Measurements from ENCODE around the gene RASGEF1C.

The RASGEF1C gene

GRCh38 chr5:180159756-180160155, 49.3 kb downstream of the RASGEF1C start:
- DNase-seq (ENCODE audit: low read depth in 2 of 2): no peak

DNA sequence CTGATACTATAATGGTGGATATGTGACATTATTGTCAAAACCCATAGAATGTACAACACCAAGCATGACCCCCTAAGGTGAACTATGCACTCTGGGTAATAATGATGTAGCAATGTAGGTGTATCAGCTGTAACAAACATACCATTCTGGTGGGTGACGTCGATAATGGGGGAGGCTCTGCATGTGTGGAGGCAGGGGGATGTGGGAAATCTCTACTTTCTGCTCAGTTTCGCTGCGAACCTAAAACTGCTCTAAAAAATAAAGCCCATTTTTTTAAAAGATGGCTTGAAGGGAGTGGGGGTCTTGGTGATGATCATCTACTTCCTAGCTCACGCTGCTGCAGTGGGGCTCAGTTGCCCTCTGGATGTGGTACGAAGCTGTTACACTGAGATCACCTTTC, 51.1 kb downstream of the RASGEF1C start:
- no peak for DNase-seq (ENCODE audit: low read depth in 2 of 2)

- DNase-seq (ENCODE audit: low read depth in 2 of 2): no peak
Measured at GRCh38 chr5:180156141-180156540, 52.9 kb downstream of the RASGEF1C start.

DNA sequence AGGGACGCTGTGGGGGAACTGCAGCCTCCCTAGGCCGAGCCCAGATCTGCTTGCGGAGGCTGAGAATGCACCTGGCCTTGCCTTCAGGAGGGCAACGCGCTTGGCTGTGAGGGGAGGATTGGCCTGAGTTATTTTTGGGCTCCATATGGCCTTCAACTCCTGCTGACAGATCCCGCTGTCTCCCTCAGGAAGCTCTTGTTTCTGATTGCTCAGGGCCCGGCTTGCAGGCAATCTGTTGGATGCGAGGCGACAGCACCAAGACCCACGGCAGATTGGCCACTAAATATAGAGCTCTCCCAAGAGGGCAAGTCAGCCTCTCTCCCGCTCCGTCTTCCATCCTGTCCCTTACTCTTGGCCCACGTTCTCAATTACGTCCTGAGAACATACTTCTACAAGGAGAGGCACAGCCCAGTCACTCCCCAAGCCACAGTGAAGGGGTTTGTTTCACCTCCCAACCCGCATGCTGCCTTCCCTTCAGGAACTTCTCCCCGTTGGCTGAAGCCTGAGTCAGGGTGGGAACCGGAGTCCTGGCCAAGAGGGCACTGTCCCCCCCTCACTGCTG, 53.6 kb downstream of the RASGEF1C start:
- no peak for DNase-seq (ENCODE audit: low read depth in 2 of 2)

GRCh38 chr5:180154821-180155364, 54.1 kb downstream of the RASGEF1C start:
- no peak for DNase-seq (ENCODE audit: low read depth in 2 of 2)

DNA sequence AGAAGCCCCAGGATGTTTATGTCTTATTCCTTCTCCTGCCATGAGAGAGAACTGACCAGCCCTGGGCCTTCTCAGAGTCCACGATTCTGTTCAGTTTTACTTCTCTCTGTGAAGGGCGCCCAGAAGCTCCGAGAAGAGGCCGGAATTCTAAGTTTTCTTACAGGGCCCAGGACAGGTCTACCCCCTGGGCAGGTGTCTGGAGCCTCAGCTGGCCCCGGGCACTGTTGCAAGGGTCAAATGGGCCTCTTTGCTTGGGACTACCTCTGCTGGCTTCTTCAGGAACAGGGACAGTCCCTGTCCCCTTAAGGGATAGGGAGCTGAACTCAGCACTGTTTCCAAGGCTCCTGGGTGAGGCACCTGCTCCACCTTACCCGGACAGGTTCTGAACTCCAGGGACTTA, 55.0 kb downstream of the RASGEF1C start:
- no peak for DNase-seq (ENCODE audit: low read depth in 2 of 2)

- no peak for DNase-seq (ENCODE audit: low read depth in 2 of 2)
Measured at GRCh38 chr5:180153099-180153498, 55.9 kb downstream of the RASGEF1C start.

DNA sequence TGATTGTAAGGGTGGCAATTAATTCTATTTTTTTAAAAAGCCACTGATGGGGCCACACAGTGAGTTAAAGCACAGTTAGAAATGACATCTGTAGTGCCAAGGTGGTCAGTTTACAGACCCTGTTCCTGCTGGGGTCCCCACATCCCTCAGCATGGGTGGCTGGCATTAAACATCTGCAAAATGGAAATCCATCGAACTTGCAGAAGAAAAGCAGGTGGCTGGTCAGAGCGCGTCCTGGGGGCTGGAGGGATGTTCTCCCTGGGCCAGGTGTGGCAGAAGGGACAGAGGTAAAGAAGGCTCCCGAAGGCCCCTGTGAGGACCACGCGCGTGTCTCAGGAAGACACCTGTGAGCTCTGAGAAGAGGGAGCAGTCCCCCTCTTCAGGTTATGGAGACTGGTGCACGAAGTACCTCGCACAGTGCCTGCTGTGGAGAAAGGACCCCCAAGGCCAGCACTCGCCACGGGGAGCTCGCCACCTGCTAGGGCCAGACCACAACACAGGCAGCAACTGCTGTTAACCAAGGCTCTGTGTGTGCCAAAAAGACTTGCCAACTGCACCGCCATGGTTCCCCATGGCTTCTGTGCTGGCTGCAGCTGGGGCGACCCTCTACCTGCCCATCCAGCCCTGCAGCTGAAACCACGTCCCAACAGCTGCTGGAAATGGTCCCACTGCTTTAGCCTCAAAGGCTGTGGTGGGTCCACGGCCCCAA, 65.2 kb downstream of the RASGEF1C start:
- no peak for DNase-seq (ENCODE audit: low read depth in 2 of 2)

DNA sequence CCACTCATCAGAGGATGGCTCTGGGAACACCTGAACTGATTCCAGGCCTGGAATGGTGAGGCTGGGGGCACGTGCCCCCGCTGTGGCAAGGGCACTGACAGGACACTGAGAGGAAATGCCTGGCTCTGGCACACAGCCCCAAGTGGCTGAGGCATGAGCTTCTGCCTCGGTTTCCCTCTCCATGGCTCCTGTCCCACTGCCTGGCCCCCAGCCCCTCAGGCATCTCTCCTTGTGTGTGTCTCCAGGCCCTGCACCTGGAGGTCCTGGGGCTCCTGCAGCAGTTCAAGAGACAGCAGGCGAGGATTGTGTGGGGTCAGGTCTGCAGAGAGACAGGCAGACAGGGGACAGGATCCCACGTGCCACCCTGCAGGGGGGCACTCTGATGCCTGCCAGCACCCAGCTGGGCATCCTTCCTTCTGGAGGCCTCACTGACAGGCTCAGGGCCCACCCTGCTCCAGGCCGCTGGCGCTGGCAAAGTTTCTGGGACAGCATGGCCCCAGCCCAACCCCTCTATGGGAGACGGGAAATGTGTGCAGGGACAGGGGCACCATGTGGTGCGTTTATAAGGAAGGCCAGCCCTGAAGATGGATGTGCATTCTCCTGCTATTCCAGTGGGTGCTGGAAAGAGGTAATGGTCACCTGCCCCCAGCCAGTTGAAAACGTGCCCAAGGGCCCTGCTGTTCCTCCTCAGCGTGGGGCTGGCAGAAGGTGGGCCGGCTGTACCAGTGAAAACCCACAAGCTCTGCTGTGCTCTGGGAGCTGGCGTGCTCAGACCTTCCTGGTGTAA, 66.0 kb downstream of the RASGEF1C start:
- DNase-seq (ENCODE audit: low read depth in 2 of 2): no peak

DNA sequence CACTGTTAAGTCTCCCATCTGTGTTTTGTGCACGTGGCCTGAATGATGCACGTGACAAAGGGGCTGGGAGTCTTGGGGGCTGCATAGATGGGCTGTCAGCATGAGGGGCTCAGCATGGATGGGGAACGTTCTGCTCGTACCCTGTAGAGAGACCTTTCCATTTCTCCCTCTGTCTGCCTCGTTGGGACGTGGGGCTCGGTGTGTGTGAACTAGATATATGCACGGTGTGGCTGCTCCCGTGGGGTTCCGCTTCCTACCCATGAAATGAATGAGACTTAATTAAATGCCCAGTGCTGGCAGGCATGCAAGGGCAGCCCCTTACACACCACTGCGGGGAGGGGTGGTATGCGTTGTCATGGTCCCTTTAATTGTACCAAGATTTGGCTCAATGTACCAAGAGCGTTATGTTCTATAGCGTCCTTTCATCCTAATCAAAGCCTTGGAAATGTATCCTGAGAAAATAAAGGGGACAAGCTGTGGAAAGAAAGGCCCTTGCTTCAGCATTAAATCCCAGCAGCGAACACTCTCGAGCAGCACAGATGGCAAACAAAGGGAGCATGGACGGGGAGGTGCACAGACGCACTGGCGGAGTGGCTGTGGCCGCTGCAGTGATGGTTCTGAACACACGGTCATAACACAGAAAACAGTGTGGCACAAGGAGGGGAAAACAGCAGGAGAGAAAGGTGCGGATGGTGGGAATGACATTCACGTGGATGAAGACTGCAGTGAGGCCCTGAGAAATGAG, 66.8 kb downstream of the RASGEF1C start:
- DNase-seq (ENCODE audit: low read depth in 2 of 2): no peak

GRCh38 chr5:180141068-180141660, 67.8 kb downstream of the RASGEF1C start:
- no peak for DNase-seq (ENCODE audit: low read depth in 2 of 2)

- no peak for DNase-seq (ENCODE audit: low read depth in 2 of 2)
Measured at GRCh38 chr5:180140571-180140970, 68.4 kb downstream of the RASGEF1C start.

- DNase-seq (ENCODE audit: low read depth in 2 of 2): no peak
Measured at GRCh38 chr5:180140079-180140554, 68.9 kb downstream of the RASGEF1C start.

- no peak for DNase-seq (ENCODE audit: low read depth in 2 of 2)
Measured at GRCh38 chr5:180139731-180140055, 69.3 kb downstream of the RASGEF1C start.

GRCh38 chr5:180138976-180139730, 69.9 kb downstream of the RASGEF1C start:
- DNase-seq (ENCODE audit: low read depth in 2 of 2): no peak

DNA sequence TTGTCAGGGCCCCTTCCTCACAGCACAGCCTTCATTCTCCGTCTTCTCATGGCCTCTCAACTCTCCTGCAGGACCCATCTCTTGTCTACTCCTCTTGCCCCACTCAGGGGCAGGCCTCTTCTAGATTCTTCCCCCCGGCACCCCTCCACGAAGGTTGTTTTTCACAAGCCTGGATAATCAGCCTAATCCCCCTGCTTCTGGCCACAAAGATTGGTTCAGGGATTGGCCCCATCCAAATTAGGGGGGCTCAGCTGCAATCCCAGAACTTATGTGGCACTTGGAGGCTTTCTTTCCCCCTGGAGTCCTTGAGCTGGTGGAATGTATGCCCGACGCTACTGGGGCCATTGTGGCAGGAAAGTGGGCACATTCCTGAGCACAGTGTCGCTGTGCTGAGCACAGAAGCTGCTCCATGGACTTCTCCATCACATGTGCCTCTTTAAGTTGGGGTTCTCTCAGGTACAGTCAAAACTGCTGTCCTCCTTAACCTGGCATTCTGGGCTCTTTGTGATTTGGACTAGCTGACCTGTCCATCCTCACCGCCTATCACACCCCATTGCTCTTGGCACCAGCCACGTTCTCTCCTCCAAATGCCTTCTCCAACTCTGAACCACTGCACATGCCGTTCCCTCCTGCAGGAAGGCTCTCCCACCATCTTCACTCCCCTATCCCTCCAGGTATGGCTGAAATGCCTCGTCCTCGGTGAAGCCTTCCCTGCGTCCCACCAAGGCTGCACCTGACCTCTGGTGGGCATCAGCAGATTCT, 70.6 kb downstream of the RASGEF1C start:
- DNase-seq (ENCODE audit: low read depth in 2 of 2): no peak

GRCh38 chr5:180137401-180138213, 71.4 kb downstream of the RASGEF1C start:
- no peak for DNase-seq (ENCODE audit: low read depth in 2 of 2)

- DNase-seq (ENCODE audit: low read depth in 2 of 2): no peak
Measured at GRCh38 chr5:180136630-180137381, 72.2 kb downstream of the RASGEF1C start.

Measured in activated CD8-positive, alpha-beta memory T cell treated with anti-CD3 and anti-CD28 coated beads for 4 hours (primary cell).